ENCODE data around the gene LIMA1.
"Not testable (repeated sequence)": the region's sequence is repeated elsewhere in the genome, so short reads cannot be mapped to it uniquely, and the experiment has no call there.

Gene LIMA1

GRCh38 chr12:50154947-50155346 lies 128.4 kb downstream of the LIMA1 start:
- DNase-seq (ENCODE audit: insufficient read length, low spot score); FAIRE-seq: not testable (repeated sequence)

- FAIRE-seq (no peak), DNase-seq (ENCODE audit: insufficient read length, low spot score) (no peak)
Measured at GRCh38 chr12:50151047-50151687, 132.2 kb downstream of the LIMA1 start.

- DNase-seq (ENCODE audit: insufficient read length, low spot score) = no peak
- no peak for FAIRE-seq
Measured at GRCh38 chr12:50149311-50149710, 134.0 kb downstream of the LIMA1 start.

- not testable (repeated sequence) for FAIRE-seq
Measured at GRCh38 chr12:50148011-50148410, 135.3 kb downstream of the LIMA1 start.

GRCh38 chr12:50147281-50147680 lies 136.0 kb downstream of the LIMA1 start:
- DNase-seq (ENCODE audit: insufficient read length, low spot score) (no peak), FAIRE-seq (no peak)

More at GRCh38 chr12:50148011-50148410, 135.3 kb downstream of the LIMA1 start:
- DNase-seq (ENCODE audit: insufficient read length, low spot score) = not testable (repeated sequence)

- no peak for FAIRE-seq
- no peak for DNase-seq (ENCODE audit: insufficient read length, low spot score)
Measured at GRCh38 chr12:50145439-50145838, 137.9 kb downstream of the LIMA1 start.

- FAIRE-seq (no peak), DNase-seq (ENCODE audit: insufficient read length, low spot score) (no peak)
Measured at GRCh38 chr12:50142993-50143392, 140.3 kb downstream of the LIMA1 start.

- no peak for FAIRE-seq
Measured at GRCh38 chr12:50132505-50133135, 150.7 kb downstream of the LIMA1 start.

GRCh38 chr12:50129290-50129689 lies 154.0 kb downstream of the LIMA1 start:
- no peak for DNase-seq (ENCODE audit: insufficient read length, low spot score)
- FAIRE-seq = no peak

More at GRCh38 chr12:50132505-50133135, 150.7 kb downstream of the LIMA1 start:
- peak; percentile 25 for DNase-seq (ENCODE audit: insufficient read length, low spot score)

GRCh38 chr12:50127546-50127945 lies 155.8 kb downstream of the LIMA1 start:
- no peak for FAIRE-seq

More at GRCh38 chr12:50127546-50127945, 155.8 kb downstream of the LIMA1 start:
- no peak for DNase-seq (ENCODE audit: insufficient read length, low spot score)
